Neural cell (in vitro differentiated cells): ENCODE results near the gene PRR15L.

Experiments used
- EP300 ChIP-seq: fragments of 450-650 bp; conservative IDR thresholded peaks from 2 replicates; pipeline ENCODE4 v1.6.1; 2014; ENCODE audit warnings: antibody characterized with exemption, mild to moderate bottlenecking, moderate library complexity; ENCODE audit not compliant: poor library complexity, severe bottlenecking
- EZH2 ChIP-seq: fragments of 200-600, 300-800 bp; shearing (Covaris generic), sonication (generic); IDR thresholded peaks from 2 replicates; pipeline ENCODE4 v1.6.1; 2014; ENCODE audit warnings: antibody characterized with exemption, low read length, borderline replicate concordance, mild to moderate bottlenecking; ENCODE audit not compliant: insufficient read depth, poor library complexity, severe bottlenecking
- POLR2AphosphoS5 ChIP-seq: IDR thresholded peaks from 2 replicates; pipeline ENCODE4 v1.6.1; 2012
- RAD21 ChIP-seq: fragments of 450-650 bp; conservative IDR thresholded peaks from 2 replicates; pipeline ENCODE4 v1.6.1; 2014; ENCODE audit warnings: antibody characterized with exemption, mild to moderate bottlenecking, moderate library complexity
- REST ChIP-seq: IDR thresholded peaks from 2 replicates; pipeline ENCODE4 v1.6.1; 2012; ENCODE audit warnings: borderline replicate concordance
- TAF1 ChIP-seq: IDR thresholded peaks from 2 replicates; pipeline ENCODE4 v1.6.1; 2012; ENCODE audit warnings: low read depth
- TF ChIP-seq, protein P1 (sequence below): fragments of 450-650 bp; IDR thresholded peaks from 2 replicates; pipeline ENCODE4 v1.5.1; 2014; ENCODE audit warnings: antibody characterized with exemption, mild to moderate bottlenecking, moderate library complexity; ENCODE audit not compliant: poor library complexity, severe bottlenecking

DNA sequence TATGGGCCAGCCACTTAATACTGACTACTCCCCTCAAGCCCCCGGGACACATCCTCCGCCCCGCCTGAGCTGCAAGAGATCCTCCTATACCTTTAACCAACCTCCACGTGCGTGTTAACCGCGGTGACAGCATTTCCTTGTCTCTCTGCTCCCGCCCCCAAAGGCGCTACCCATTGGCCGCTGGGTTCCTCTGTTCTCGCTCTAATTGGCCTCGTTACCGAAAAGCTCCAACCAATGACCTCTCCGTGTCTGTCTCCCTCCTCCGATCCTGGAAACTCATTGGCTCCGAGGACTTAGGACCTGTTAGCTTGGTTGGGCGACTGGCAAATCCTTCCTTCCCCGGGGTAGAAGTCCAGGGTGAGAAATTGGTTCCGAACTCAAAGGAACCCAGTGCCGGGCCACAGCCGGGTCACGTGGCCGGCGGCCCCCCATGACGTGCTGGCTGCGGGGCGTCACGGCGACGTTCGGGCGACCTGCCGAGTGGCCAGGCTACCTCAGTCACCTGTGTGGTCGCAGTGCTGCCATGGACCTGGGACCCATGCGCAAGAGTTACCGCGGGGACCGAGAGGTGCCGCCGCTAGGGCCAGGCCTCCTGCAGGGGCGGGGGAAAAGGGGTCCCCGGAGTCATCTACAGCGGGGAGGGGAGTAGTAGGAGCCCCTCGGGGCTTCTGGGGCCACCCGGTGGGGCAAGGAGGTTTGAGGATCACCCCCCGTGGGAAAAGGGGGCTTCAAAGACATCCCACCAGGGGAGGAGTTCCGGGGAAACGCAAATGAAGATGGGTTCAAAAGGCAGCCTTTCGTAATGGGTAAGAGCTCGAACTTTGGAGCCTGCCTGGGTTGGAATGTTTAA, 16.2 kb downstream of the PRR15L start, which contains the start of gene PNPO:
- TF ChIP-seq REST, result no peak
- TF ChIP-seq, protein P1, sequence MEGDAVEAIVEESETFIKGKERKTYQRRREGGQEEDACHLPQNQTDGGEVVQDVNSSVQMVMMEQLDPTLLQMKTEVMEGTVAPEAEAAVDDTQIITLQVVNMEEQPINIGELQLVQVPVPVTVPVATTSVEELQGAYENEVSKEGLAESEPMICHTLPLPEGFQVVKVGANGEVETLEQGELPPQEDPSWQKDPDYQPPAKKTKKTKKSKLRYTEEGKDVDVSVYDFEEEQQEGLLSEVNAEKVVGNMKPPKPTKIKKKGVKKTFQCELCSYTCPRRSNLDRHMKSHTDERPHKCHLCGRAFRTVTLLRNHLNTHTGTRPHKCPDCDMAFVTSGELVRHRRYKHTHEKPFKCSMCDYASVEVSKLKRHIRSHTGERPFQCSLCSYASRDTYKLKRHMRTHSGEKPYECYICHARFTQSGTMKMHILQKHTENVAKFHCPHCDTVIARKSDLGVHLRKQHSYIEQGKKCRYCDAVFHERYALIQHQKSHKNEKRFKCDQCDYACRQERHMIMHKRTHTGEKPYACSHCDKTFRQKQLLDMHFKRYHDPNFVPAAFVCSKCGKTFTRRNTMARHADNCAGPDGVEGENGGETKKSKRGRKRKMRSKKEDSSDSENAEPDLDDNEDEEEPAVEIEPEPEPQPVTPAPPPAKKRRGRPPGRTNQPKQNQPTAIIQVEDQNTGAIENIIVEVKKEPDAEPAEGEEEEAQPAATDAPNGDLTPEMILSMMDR, result no peak
- TF ChIP-seq POLR2AphosphoS5, result no peak
- TF ChIP-seq TAF1, result no peak
- no peak for TF ChIP-seq EZH2
- TF ChIP-seq RAD21, result no peak
- no peak for TF ChIP-seq EP300
